HEK293T (cell line): Measurements from ENCODE around the gene CHMP6.

Source experiments
- CTCF ChIA-PET: fragments of 350-600 bp; formaldehyde crosslinking; extraction: SDS; loops from one replicate; lab custom pipeline; 2021; ENCODE audit warnings: antibody characterized with exemption, inconsistent platforms; lab: Yijun Ruan, JAX
- POLR2A ChIA-PET: fragments of 350-600 bp; formaldehyde crosslinking; extraction: SDS; loops from one replicate; lab custom pipeline; 2020; ENCODE audit warnings: antibody characterized with exemption, inconsistent platforms; lab: Yijun Ruan, JAX
- DNase-seq: peaks from one replicate; pipeline ENCODE4 v3.0.0; 2012; ENCODE audit warnings: mixed read lengths; ENCODE audit errors: extremely low spot score
- ARNT ChIP-seq: fragments of 450-650 bp; IDR thresholded peaks from 2 replicates; pipeline ENCODE4 v1.6.1; 2017; ENCODE audit warnings: mild to moderate bottlenecking
- BHLHE40 ChIP-seq: fragments of 450-650 bp; IDR thresholded peaks from 2 replicates; pipeline ENCODE4 v1.6.1; 2016; ENCODE audit warnings: mild to moderate bottlenecking, moderate library complexity, borderline replicate concordance
- CTBP1 ChIP-seq: fragments of 450-650 bp; IDR thresholded peaks from 2 replicates; pipeline ENCODE4 v1.6.1; 2016; ENCODE audit warnings: borderline replicate concordance
- ELF4 ChIP-seq: fragments of 450-650 bp; IDR thresholded peaks from 2 replicates; pipeline ENCODE4 v1.6.1; 2017; ENCODE audit warnings: antibody characterized with exemption
- FOXA1 ChIP-seq: fragments of 450-650 bp; IDR thresholded peaks from 2 replicates; pipeline ENCODE4 v1.6.1; 2016; ENCODE audit warnings: mild to moderate bottlenecking
- FOXK2 ChIP-seq: fragments of 450-650 bp; IDR thresholded peaks from 2 replicates; pipeline ENCODE4 v1.6.1; 2016; ENCODE audit warnings: mild to moderate bottlenecking
- FOXM1 ChIP-seq: fragments of 450-650 bp; IDR thresholded peaks from 2 replicates; pipeline ENCODE4 v1.6.1; 2017; ENCODE audit warnings: mild to moderate bottlenecking, borderline replicate concordance
- HDGF ChIP-seq: fragments of 450-650 bp; IDR thresholded peaks from 2 replicates; pipeline ENCODE4 v1.6.1; 2017; ENCODE audit warnings: antibody characterized with exemption, borderline replicate concordance
- L3MBTL2 ChIP-seq: fragments of 450-650 bp; conservative IDR thresholded peaks from 2 replicates; pipeline ENCODE4 v1.6.1; 2016; ENCODE audit warnings: mild to moderate bottlenecking
- LEF1 ChIP-seq: fragments of 450-650 bp; IDR thresholded peaks from 2 replicates; pipeline ENCODE4 v1.6.1; 2017; ENCODE audit warnings: mild to moderate bottlenecking, borderline replicate concordance
- NFRKB ChIP-seq: fragments of 450-650 bp; IDR thresholded peaks from 2 replicates; pipeline ENCODE4 v1.6.1; 2016; ENCODE audit warnings: mild to moderate bottlenecking, moderate library complexity
- SP1 ChIP-seq: fragments of 450-650 bp; IDR thresholded peaks from 2 replicates; pipeline ENCODE4 v1.6.1; 2017
- SUZ12 ChIP-seq: fragments of 450-650 bp; IDR thresholded peaks from 2 replicates; pipeline ENCODE4 v1.6.1; 2016; ENCODE audit warnings: mild to moderate bottlenecking
- TARDBP ChIP-seq: fragments of 450-650 bp; IDR thresholded peaks from 2 replicates; pipeline ENCODE4 v1.6.1; 2016
- ZNF384 ChIP-seq: fragments of 450-650 bp; IDR thresholded peaks from 2 replicates; pipeline ENCODE4 v1.6.1; 2016
- TF ChIP-seq, protein P1 (sequence below): fragments of 450-650 bp; IDR thresholded peaks from 2 replicates; pipeline ENCODE4 v1.6.1; 2016

CHMP6 gene

DNA sequence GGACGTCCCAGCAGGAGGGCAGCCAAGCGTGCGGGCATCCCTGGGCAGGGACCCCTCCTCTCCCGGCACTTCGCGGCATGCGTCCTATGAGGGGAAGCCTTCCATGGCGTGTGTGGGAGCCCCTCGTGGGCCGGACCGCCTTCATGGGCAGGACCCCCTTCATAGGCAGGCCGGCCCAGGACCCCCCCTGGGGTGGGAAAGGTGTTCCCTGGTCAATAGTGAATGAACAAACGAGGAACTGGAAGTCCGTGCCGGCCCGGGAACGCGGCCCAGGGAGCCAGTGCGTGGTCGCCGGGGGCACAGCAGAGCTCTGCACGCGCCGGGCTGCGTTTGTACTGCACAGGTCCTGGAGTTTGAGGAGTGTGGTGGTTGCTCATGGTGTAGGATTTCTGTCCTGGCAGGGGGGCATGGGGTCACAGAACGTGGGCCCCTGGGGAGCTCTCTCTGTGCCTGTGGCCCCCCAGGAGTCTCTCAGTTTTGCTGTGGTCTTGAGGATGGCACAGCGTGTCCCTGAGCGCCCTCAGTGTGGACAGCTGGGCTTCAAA lies 57.3 kb downstream of the CHMP6 start:
- ChIA-PET CTCF (no interaction called here), POLR2A (interaction anchor here (1.2 kb wide), 1 partner anchor 13 kb away, joined by 4 read pairs; no protein-coding TSS in a partner anchor)
- TF ChIP-seq ELF4: no peak
- TF ChIP-seq ZNF384: no peak
- TF ChIP-seq SUZ12: no peak

DNA sequence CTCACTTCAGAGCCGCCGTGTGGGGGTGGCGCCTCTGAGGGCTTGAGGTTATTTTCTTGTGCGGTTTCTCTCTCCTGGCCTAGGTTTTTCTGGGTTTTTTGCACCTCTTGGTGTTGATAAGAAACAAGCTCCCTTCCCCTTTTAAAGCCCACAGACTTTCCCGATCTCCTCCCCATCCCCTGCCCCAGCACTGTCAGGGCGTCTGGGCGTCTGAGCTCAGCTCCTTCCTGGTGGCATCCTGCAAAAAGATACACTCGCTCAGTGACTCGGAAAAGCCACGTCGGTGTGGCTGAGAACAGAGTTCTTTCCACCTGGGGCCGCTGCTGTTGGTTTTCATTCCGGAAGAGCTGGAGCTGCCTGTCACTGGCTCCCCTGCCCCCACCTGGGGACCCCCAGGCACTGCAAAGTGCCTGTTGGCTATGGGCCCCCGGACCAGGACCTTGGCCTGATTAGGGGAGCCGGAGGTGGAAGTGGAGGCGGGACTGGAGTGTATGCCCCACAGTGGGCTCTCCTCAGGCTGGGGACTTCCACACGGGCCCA lies 57.8 kb downstream of the CHMP6 start:
- POLR2A ChIA-PET: interaction anchor here (1.2 kb wide), 1 partner anchor 14 kb away, joined by 4 read pairs; no protein-coding TSS in a partner anchor
- CTCF ChIA-PET: no interaction called here
- DNase-seq: no peak
- TF ChIP-seq TARDBP (no peak), L3MBTL2 (no peak), ELF4 (no peak), HDGF (no peak), ARNT (no peak), LEF1 (no peak), SP1 (no peak), NFRKB (no peak), BHLHE40 (no peak), FOXK2 (no peak), SUZ12 (no peak), FOXM1 (no peak), FOXA1 (no peak), CTBP1 (no peak), ZNF384 (no peak)
- TF ChIP-seq, protein P1, sequence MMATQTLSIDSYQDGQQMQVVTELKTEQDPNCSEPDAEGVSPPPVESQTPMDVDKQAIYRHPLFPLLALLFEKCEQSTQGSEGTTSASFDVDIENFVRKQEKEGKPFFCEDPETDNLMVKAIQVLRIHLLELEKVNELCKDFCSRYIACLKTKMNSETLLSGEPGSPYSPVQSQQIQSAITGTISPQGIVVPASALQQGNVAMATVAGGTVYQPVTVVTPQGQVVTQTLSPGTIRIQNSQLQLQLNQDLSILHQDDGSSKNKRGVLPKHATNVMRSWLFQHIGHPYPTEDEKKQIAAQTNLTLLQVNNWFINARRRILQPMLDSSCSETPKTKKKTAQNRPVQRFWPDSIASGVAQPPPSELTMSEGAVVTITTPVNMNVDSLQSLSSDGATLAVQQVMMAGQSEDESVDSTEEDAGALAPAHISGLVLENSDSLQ: no peak

More for the DNA sequence above, 57.3 kb downstream of the CHMP6 start:
- no peak for DNase-seq
